GM12875 (cell line): ENCODE measurements around the gene RPL23.

ENCODE experiments used
- H3K4me3 ChIP-seq: one replicate; pipeline ENCODE4 v1.5.1; 2011; ENCODE audit warnings: low read depth, low read length, control low read depth
- TF ChIP-seq, protein P1 (sequence below): IDR thresholded peaks from 2 replicates; pipeline ENCODE4 v1.5.1; 2011; ENCODE audit warnings: low read depth, mild to moderate bottlenecking, control low read depth, inconsistent platforms, low read length, moderate library complexity, borderline replicate concordance; ENCODE audit not compliant: insufficient read depth

The RPL23 gene

DNA sequence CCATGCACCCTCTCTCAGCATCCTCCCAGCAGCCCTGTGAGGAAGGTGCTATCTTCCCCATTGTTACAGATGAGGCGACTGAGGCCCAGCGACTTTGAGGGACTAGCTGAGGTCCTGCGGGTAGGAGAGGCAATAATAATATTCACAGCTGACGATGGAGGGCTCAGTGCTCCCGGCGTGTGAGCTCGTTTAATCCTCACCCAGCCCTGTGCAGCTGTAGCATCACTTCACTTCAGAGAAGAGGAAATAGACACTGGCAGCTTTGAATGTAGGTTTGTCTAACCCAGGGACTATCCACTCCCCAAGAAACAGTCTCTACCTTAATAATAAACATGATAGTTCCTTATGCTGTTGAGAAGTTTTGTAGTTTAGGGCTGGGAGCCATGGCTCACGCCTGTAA, 37.9 kb upstream of the RPL23 start:
- TF ChIP-seq, protein P1, sequence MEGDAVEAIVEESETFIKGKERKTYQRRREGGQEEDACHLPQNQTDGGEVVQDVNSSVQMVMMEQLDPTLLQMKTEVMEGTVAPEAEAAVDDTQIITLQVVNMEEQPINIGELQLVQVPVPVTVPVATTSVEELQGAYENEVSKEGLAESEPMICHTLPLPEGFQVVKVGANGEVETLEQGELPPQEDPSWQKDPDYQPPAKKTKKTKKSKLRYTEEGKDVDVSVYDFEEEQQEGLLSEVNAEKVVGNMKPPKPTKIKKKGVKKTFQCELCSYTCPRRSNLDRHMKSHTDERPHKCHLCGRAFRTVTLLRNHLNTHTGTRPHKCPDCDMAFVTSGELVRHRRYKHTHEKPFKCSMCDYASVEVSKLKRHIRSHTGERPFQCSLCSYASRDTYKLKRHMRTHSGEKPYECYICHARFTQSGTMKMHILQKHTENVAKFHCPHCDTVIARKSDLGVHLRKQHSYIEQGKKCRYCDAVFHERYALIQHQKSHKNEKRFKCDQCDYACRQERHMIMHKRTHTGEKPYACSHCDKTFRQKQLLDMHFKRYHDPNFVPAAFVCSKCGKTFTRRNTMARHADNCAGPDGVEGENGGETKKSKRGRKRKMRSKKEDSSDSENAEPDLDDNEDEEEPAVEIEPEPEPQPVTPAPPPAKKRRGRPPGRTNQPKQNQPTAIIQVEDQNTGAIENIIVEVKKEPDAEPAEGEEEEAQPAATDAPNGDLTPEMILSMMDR: no peak

DNA sequence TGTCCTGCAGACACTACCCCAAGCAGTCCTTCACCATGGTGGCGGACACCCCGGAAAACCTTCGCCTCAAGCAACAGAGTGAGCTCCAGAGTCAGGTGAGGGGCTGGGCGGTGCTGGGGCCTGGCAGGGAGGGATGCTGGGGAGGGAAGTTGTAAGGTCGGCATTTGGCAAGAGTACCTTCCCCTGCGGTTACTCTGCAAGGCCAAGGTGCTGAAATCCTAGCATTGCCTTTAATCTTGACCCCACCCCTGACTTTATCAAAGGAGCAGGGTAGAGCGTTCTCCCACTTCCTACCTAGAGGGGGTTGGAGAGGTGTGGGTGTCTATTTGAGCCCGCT, 36.9 kb upstream of the RPL23 start:
- no peak overlapping the region for H3K4me3 ChIP-seq
- TF ChIP-seq, protein P1: no peak

More for the DNA sequence above, 37.9 kb upstream of the RPL23 start:
- no peak overlapping the region for H3K4me3 ChIP-seq

GRCh38 chr17:38889745-38890409, 36.4 kb upstream of the RPL23 start:
- no peak overlapping the region for H3K4me3 ChIP-seq
- TF ChIP-seq, protein P1: no peak

- H3K4me3 ChIP-seq: no peak overlapping the region
- TF ChIP-seq, protein P1: no peak
Observed at GRCh38 chr17:38888842-38889241, 35.3 kb upstream of the RPL23 start.

GRCh38 chr17:38886643-38887010, 33.1 kb upstream of the RPL23 start:
- TF ChIP-seq, protein P1: no peak
- no peak overlapping the region for H3K4me3 ChIP-seq

GRCh38 chr17:38885728-38886642, 32.5 kb upstream of the RPL23 start:
- no peak overlapping the region for H3K4me3 ChIP-seq
- TF ChIP-seq, protein P1: no peak

DNA sequence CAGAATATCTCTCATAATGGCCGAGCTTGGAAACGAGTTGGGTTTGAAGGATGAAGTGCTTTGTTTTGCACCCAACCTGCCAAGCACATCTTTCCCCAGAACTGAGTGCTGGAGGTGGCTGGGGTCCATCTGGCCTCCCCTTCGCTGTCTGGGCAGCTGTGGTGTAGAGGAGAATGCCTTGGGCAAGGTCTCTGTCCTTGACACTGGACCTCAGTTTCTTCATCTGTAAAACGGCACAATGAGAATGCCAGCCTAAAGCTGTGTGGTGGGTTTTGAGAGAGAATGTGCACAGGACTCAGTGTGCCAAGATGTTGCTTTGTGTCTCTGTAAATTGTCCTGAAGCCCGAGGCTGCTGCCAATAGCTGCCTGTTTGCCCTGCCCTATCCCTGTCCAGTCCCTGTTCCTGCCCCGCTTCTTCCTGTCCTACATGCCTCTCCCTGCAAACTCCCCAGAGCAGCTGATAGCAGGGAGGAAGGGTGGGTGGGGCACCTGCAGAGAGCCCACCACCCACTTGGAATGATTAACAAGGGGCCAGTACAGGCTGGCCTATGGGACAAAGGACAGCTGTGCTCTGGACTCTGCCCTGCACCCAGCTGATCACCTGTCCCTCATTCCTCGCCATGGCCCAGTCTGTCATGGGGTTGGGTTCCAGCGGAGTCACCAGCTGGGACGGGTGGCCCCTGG, 31.7 kb upstream of the RPL23 start:
- H3K4me3 ChIP-seq: no peak overlapping the region
- TF ChIP-seq, protein P1: no peak
